HG03520 (cell line): Measurements from ENCODE around the gene TMEM222.
"Not testable (repeated sequence)": the region's sequence is repeated elsewhere in the genome, so short reads cannot be mapped to it uniquely, and the experiment has no call there.

ENCODE experiments used
- ATAC-seq: cut with Tn5 transposase; IDR thresholded peaks from one replicate; pipeline ENCODE4 v1.9.1; 2021; ENCODE audit warnings: mild to moderate bottlenecking, moderate library complexity; ENCODE audit not compliant: unreplicated experiment

TMEM222 gene, protein sequence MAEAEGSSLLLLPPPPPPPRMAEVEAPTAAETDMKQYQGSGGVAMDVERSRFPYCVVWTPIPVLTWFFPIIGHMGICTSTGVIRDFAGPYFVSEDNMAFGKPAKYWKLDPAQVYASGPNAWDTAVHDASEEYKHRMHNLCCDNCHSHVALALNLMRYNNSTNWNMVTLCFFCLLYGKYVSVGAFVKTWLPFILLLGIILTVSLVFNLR

DNA sequence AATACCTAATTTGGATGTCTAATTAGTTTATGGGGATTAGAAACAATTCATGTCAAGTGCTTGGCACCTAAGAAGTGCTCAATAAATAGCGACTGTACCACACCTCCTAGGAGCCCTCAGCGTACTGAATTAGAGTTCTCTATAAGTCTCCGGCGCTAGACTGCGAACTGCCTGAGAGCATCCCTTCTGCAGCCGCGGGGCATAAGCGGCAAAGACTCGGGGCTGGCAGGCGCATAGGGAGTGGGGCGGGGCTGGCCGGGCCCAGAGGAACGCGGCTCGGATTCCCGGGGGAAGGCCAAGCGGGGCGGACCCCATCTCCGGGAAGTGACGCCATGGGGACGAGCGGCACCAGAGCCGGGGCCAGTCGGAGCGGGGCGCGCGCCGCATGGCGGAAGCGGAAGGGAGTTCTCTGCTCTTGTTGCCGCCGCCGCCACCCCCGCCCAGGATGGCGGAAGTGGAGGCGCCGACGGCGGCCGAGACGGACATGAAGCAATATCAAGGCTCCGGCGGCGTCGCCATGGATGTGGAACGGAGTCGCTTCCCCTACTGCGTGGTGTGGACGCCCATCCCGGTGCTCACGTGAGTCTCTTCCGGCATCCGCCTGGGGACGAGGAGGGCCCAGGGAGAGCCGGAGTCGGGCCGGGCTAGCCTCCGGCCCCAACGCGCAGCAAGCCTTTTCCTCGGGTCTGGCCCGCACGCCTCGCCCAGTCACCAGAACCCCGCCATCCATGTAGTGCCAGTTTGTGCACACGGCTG lies at the start of gene TMEM222:
TSS of gene TMEM222 (plus strand) at position 351 of the 756 bp plus-strand sequence. CDS start at position 386, 35 bp downstream.
- peak; percentile 84 for ATAC-seq

DNA sequence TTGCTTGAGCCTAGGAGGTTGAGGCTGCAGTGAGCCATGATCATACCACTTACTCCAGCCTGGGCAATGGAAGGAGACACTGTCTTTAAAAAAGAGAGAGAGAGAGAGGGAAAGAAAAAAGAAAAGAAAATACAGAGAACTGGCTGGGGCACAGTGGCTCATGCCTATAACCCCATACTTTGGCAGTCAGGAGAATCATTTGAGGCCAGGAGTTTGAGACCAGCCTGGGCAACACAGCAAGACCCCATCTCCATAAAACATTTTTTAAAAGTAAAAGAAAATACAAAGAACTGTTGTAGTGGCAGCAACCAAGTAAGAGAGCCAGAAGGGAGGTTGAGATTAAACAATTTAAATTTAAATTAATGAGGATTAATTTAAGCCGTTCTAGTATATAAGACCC lies 47.8 kb upstream of the TMEM222 start:
- no peak for ATAC-seq

GRCh38 chr1:27275696-27276095 lies 46.3 kb upstream of the TMEM222 start:
- ATAC-seq, result no peak

- no peak for ATAC-seq
Observed at GRCh38 chr1:27284425-27285273, 37.3 kb upstream of the TMEM222 start.

DNA sequence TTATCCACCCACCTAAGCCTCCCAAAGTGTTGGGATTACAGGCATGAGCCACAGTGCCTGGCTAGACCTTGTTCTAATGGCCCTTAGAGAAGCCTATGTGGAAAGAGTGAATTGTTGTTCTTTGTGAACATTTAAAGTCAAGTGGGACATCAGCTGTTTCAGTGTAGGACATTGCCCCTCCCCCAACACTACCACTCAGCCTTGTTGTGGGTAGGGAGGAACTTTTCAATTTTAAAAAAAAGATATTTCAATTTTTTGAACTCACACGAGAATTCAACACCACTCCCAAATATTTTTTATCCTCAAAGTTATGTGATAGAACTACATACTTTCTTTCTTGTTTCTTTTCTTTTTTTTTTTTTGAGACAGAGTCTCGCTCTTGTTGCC lies 36.7 kb upstream of the TMEM222 start:
- no peak for ATAC-seq

GRCh38 chr1:27285821-27286220 lies 36.1 kb upstream of the TMEM222 start:
- not testable (repeated sequence) for ATAC-seq

DNA sequence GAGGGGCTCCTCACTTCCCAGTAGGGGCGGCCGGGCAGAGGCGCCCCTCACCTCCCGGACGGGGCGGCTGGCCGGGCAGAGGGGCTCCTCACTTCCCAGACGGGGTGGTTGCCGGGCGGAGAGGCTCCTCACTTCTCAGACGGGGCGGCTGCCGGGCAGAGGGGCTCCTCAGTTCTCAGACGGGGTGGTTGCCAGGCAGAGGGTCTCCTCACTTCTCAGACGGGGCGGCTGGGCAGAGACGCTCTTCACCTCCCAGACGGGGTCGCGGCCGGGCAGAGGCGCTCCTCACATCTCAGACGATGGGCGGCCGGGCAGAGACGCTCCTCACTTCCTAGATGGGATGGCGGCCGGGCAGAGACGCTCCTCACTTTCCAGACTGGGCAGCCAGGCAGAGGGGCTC lies 32.8 kb upstream of the TMEM222 start:
- ATAC-seq, result not testable (repeated sequence)

DNA sequence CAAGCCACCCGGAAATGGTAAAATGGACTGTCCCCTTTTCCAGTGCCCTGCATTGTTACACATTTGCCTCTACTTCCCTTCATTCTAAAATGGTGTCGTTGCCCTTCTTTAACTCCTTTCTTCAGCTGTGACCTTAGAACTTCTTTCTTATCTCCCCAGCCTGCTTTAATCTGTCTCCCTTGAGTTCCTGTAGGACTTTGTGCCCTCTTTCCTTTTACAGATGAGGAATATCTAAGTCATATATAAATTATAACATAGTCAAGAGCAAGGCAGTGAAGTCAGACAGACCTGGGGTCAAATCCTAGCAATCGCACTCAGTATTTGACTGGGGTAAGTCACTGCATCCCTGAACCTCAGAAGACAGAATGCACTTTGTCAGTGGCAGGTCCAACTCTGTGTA lies 31.4 kb upstream of the TMEM222 start:
- no peak for ATAC-seq

- no peak for ATAC-seq
Observed at GRCh38 chr1:27292106-27292505, 29.9 kb upstream of the TMEM222 start.

- no peak for ATAC-seq
Observed at GRCh38 chr1:27293915-27294314, 28.0 kb upstream of the TMEM222 start.

- no peak for ATAC-seq
Observed at GRCh38 chr1:27296773-27297291, 25.1 kb upstream of the TMEM222 start.

DNA sequence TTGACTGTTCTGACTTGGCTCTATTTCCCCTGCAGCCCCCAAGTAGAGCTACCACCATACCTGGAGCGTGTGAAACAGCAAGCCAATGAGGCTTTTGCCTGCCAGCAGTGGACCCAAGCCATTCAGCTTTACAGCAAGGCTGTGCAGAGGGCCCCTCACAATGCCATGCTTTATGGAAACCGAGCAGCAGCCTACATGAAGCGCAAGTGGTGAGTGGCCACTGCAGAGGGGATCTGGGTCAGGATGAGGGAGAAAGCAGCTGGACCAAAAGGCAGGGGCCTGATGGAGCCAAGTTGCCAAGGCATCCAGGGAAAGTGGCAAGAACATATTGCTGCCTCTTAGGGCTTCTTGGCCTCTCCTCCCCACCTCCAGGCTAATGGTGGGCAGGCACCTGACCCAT lies 24.1 kb upstream of the TMEM222 start:
- ATAC-seq, result no peak

DNA sequence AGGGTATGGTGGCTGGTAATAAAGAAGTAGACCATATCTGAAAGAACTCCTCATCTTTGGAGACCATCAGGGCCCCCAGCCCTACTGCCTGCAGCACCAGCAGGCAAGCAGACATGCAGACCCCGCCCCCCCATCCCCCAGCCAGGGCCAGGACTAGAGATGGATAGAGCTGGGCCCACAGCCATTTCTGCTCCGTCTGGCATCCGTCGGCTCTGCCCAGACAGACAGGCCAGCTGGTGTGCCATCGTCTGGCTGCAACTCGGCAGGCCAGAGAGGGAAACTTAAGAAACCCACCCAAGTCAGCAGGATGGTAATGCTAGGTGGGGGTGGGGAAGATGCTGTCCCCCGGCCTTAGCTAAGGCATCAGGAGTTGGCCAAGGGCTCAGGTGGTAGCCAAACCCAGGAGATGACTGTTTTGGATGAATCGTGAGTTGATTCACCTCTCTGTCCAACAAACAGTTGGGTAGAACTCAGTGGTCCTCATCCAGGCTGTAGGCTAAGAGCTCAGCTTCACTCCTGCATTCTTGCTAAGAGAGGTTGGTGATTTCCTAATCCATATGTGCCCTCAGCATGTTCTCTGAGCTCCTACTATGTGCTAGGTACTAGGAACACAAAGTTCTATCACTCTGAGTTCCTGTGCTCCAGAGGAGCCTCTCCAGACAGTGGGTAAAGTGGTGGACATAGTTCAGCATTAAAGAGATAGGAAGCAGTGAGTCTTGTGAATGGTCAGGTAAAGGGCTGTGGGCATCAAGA lies 23.2 kb upstream of the TMEM222 start:
- no peak for ATAC-seq

- ATAC-seq, result no peak
Observed at GRCh38 chr1:27299385-27300271, 22.3 kb upstream of the TMEM222 start.

GRCh38 chr1:27300341-27301051 lies 21.5 kb upstream of the TMEM222 start:
- no peak for ATAC-seq

GRCh38 chr1:27301052-27301422 lies 20.9 kb upstream of the TMEM222 start:
- no peak for ATAC-seq

DNA sequence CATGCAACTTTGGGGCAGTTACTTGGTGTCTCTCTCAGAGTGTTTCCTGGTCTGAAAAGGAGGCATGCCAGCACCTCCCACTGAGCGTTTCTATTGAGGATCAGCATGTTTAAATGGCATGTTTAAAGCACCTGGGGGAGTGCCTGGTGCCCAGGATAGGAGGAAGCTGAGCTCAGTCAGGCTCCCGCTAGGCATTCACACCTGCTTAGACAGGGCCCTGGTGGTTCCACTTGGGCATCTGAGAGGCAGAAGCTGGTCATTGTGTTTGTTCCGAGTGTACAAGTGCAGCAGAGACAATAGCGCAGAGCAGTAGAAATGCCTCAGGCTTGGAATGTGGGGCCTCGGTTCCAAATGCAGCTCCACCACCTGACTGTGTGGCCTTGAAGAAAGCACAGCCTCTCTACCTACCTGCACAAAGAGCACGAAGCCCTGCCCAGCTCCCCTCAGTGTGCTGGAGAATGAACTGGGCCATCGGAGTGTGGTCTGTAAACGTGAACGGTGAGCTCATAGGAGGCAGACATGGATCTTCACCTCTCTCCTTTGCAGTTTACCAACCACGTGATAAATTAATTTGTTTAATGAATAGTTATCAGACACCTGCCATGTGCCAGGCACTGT lies 20.3 kb upstream of the TMEM222 start:
- ATAC-seq, result no peak

DNA sequence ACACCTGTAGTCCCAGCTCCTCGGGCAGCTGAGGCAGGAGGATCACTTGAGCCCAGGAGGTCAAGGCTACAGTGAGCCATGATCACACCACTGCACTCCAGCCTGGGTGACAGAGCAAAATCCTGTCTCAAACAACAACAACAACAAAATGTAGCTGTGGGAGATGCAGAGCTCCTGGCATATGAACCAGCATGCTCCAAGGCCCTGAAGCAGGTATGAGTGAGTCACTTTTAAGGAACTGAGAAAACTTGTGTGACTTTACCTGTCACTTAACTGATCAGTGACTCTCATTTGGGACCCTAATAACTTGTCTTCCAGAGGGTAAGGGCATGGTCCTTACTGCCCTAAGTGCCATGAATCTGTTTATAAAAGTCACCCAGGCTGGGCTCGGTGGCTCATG lies 19.4 kb upstream of the TMEM222 start:
- no peak for ATAC-seq

GRCh38 chr1:27303509-27303908 lies 18.5 kb upstream of the TMEM222 start:
- ATAC-seq, result no peak
